Stimulated activated CD8-positive, alpha-beta memory T cell treated with anti-CD3 and anti-CD28 coated beads, Interleukin-15, amount 100 ng/mL, for 48 hours (primary cell): Measurements from ENCODE around the gene PKIG.

Source experiments
- DNase-seq, 2 donors: peaks; one replicate each; pipeline ENCODE4 v3.0.0-alpha.2; 2020; ENCODE audit warnings: low read depth in 2 of 2

PKIG gene

GRCh38 chr20:44619294-44619693, 36.9 kb downstream of the PKIG start:
- DNase-seq: no peak

DNA sequence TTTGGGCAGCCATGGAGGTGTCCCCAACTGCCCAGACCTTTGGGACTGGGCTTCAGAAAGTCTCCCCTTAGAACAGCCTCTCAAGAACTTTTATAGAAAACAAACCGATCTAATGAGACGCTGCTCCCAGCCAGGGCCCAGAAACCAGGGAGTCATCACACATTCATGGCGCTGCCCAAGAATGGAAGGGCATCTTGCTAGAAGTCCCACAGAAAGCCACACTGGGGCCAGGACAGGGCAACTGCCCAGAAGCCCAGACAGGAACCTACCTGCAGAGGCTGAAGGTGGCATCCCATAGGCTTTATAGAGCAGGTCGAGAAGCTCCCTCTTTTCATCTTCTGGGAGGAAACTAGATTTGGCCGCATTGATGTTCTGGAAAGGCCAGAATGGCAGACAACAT, 37.7 kb downstream of the PKIG start:
- DNase-seq: no peak

- DNase-seq: no peak
Measured at GRCh38 chr20:44621325-44621724, 38.9 kb downstream of the PKIG start.

DNA sequence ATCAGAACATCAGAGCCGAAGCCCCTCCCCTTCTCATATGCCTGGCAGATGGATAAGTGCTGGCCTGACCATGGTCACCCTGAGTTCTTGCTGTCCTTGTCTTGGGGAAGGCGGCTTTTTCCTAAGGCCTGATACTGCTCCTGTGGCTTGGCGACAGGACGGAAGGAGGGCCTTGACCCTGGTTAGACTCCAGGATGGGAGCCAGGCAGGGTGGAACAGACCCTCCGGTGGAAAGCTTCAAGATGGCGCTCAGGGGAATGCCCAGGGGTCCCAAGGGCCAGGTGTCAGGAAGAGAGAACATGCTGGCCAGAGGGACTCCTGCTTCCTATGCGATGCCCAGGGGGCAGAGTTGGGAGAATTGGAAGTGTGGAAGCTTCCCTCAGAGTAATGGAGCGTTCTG, 39.6 kb downstream of the PKIG start:
- DNase-seq: no peak

GRCh38 chr20:44622501-44623270, 40.3 kb downstream of the PKIG start:
- DNase-seq: no peak

GRCh38 chr20:44624152-44624551, 41.8 kb downstream of the PKIG start:
- DNase-seq: no peak

GRCh38 chr20:44624743-44625271, 42.4 kb downstream of the PKIG start:
- no peak for DNase-seq

DNA sequence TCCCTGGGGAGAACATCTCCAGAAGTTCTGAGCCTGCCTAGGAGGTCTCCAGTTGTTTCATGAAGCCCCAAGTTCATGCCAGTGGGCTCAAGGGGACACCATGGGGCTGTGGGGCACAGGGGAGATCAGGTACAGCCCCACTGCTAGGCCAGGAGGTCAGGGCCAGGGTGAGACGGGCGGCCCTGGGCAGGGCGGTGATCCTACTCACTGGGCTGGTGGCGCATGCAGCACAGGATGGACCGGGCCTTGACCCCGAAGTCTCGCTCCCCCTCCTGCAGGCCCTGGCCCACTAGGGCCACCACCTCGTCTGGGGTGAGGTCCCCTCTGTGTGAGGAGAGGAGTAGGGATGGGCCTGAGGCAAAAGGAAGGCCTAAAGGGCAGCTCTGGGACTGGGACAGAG, 43.0 kb downstream of the PKIG start:
- no peak for DNase-seq

- no peak for DNase-seq
Measured at GRCh38 chr20:44626278-44626677, 43.9 kb downstream of the PKIG start.

DNA sequence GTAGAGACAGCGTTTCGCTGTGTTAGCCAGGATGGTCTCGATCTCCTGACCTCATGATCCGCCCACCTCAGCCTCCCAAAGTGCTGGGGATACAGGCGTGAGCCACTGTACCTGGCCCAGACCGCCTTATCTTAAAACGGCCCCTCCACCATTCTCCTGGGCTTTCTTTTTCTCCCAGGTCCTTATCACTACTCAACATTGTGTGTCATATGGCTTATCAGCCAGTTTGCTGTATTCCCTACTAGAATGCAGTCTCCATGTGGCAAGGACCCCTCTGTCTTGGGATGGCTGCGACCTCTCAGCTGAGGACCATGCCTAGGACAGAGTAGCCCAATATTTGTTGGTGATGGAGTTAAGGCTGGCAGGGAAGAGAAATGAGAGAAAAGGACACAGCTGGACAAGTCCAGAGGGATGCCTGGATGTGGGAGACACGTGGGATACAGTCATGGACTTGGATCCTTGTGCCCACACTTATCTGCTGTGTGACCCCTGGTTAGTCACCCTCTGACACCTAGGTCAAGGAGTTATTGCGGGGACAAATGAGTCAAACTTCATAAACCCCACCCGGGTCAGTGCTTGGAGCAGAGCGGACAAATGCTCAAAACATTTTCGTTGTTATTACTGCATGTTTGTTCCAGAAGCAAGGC, 45.1 kb downstream of the PKIG start:
- DNase-seq: no peak

DNA sequence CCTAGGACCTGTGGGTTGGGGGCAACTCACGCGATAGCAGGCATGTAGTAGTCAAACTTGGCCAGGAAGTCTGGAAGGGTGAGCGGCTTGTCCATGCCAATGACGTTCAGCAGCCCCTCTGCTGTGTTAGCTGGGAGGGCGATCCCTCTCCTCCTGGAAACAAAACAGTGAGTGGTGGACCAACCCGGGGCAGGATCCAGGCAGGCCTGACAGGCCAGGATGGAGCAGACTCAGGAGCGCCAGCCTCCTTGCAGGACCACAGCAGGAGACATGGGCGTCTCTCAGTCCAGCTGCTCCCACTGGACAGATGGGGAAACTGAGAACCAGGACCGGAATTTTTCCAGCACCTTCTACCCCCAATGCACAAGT, 46.6 kb downstream of the PKIG start:
- DNase-seq: no peak

- DNase-seq: no peak
Measured at GRCh38 chr20:44629542-44629941, 47.2 kb downstream of the PKIG start.

- DNase-seq: no peak
Measured at GRCh38 chr20:44630297-44630696, 47.9 kb downstream of the PKIG start.

DNA sequence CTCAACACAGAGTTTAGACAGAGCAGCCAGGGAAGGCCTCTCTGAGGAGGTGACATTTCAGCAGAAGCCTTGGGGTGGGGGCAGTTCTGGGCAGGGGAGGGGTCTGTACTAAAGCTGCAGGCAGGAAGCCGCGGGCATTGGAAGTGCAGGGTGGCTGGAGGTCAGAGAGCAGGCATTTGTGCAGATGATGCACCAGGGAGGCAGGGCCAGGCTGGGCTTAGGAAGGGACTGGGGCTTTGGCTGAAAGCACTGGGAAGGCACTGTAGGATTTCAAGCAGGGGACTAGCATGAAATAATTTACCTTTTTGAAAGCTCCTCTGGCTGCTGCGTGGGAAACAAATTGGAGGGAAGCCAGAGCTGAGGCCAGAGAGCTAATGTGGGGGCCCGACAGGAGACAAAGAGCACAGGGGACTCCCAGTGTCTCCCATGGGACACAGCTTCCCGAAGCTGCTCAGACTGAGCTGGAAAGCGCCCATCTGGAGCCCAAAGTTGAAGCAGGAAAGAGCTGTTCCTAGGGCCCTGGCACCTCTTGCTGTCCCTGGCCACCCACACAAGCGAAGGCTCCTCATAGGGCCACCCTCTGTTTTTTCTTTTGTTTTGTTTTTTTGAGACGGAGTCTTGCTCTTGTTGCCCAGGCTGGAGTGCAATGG, 49.8 kb downstream of the PKIG start:
- no peak for DNase-seq

DNA sequence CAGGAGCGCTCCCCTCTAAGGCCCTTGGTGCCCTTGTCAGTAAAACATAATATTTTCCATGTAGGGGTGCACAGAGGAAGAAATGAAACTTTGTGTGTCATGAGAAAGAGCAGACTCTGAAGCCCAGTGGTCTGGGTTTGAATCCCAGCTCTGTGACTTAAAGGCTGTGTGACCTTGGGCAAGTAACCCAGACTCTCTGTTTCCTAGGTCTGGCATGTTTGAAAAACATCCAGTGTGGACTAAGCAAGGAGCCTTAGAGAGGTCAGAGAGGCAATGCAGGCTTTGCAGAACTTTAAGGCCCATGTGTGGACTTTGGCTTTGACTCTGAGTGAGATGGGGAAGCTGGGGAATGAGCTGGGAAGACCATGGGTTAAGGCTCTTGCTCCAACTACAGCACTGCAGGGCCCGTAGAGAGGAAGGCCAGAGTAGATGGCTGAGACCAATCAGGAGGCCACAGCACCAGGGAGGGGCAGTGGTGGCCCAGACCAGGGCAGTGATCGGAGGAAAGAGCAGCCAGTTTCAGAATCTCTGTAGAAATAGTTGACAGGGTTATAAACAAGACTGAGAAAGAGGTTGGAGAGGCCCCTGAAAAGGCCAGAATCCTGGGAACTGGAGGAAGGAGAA, 50.9 kb downstream of the PKIG start:
- DNase-seq: no peak

GRCh38 chr20:44633872-44634600, 51.7 kb downstream of the PKIG start:
- no peak for DNase-seq

- DNase-seq: no peak
Measured at GRCh38 chr20:44635877-44636276, 53.5 kb downstream of the PKIG start.

- no peak for DNase-seq
Measured at GRCh38 chr20:44637042-44637441, 54.7 kb downstream of the PKIG start.

DNA sequence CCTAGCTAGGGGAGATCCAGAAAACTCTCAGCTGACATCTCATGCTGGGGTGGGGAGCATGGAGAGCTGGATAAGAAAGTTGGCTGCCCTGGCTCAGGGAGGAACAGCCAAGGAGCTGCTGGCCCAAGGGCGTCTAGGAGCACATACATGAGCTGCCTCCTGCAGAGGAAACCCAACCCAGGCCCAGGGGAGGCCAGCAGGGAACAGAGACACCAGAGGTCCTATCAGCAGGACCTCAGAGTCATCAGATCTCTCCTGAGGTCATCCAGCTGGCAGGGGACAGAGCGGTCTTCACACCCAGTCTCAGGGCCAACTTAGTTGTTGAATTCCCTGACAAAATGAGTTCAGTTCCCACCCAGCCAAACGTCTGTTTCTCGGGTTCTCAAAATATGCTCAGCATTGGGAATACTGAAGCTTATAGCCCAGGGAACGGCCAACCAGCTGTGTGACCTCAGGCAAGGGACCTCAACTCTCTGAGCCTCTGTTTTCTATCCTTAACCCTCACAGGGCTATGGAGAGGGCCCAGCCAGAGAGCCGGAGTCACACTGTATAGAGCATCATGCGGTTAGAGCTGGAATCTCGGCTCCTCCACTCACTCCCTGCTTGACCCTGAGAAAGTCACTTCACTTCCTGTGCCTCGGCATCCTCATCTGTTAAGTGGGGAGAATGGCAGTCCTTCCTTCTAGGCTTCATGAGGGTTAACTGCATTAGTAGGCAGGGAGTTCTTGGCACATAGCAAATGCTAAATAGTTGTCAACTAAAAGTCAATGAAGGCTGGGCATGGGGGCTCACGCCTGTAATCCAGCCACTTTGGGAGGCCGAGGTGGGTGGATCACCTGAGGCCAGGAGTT, 55.4 kb downstream of the PKIG start:
- DNase-seq: no peak

DNA sequence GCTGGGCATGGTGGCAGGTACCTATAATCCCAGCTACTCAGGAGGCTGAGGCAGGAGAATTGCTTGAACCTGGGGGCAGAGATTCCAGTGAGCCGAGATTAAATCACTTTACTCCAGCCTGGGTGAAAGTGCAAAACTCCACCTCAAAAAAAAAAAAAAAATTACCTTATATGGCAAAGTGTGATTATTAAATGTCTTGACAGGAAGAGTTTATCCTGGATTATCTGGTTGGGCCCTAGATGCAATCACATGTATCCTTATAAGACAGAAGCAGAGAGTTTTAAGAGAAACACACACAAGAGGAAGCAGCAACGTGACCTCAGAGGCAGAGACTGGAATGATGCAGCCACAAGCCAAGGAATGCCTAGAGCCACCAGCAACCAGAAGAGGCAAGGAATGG, 58.1 kb downstream of the PKIG start:
- no peak for DNase-seq

GRCh38 chr20:44641325-44641724, 58.9 kb downstream of the PKIG start:
- no peak for DNase-seq
